ENCODE data around the gene SLC23A2.
"Not testable (repeated sequence)": the region's sequence is repeated elsewhere in the genome, so short reads cannot be mapped to it uniquely, and the experiment has no call there.

SLC23A2 gene

GRCh38 chr20:4869290-4870193 is 131.8 kb downstream of the SLC23A2 start:
- DNase-seq, result peak; percentile 32

DNA sequence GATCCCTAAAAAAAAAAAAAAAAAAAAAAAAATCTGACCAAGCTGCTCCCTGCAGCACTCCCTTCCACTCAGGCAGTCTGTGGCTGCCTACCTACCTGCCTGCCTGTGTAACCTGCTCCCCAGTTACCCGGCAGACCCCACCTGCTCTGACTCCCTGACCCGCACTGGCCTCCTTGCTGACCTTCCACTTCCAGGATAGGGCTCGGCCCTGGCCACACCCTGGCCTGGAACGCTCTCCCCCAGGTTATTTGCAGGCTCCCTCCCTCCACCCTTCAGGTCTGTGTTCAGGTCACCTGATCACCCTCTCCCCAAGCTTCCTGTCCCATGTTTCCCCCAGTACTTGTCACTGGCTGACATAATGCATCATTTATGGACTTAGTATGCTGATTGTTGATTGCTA is 134.3 kb downstream of the SLC23A2 start:
- no peak for DNase-seq

GRCh38 chr20:4866429-4866828 is 134.9 kb downstream of the SLC23A2 start:
- DNase-seq, result no peak

- DNase-seq, result no peak
These were observed 137.0 kb downstream of the SLC23A2 start for GRCh38 chr20:4864311-4864752.

DNA sequence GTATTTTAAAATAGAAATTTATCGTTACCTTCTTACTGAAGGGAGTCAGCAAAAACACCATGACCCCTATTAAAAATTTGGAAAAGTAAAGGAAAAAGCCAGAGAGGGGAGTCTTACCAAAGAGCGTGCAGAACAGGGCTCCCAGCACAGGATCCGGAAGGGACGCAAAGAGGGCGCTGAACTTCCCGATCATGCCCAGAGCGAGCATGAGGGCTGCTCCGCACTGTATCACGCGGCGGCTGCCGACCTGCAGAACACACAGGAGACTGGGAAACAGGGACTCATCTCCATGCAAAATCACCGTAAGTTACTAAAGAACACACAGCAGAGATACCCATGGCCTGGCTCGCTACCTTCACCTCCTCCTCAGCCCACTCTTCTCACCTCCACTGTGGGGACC is 138.6 kb downstream of the SLC23A2 start:
- no peak for DNase-seq

DNA sequence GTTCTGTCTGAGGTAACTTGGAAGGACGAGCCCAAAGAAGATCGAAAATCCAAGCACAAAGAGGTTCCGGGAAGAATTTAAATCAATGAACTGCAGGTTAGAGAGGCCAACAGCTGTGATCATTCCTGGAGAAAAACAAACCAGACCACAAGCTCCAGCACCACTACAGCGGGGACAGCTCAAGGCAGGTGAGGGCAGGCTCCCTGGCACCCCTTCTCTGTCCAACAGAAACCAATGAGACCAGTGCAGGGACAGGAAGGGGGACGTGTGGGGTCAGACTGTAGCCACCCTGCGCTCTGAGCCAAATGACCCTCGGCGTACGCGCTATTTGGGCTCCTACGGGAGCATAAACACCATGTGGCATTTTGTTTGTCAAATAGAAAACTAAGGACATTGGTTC is 139.3 kb downstream of the SLC23A2 start:
- DNase-seq, result no peak

DNA sequence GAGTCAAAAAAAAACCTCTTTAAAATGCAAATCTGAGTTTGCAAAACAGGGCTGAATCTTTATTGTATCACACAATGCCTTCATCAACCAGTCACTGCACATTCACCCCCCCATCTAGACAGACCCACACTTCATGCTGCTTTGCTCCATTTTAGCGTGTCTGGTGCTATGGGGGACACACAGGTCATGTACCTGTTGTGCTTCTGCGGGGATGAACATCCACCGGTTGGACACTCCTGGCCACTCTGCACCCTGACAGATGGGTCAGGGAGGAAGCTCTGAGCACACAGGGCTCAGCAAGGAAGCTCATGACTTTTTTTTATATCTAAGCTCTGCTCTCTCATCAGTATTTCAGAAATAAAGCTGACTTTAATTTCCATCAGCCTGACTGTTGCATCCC is 143.3 kb downstream of the SLC23A2 start:
- DNase-seq, result no peak

GRCh38 chr20:4856022-4856755 is 145.1 kb downstream of the SLC23A2 start:
- DNase-seq, result no peak

DNA sequence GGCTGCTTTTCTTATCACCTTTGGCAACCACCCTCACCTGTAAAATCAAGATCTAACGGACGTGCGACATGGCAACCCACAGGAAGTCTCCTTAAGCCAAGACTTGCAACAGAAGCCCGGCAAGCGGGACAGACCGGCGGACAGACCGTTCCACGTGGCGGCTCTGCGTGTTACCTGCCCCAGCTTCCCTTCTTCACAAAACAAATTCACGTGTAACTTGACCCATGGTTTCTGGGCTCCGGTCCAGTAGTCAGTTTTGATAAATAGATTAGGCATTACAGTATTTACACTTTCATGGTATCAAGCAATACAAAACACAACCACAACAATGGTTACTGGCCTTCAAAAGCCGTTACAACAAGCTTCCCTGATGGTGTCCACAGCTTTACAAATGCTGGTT is 145.8 kb downstream of the SLC23A2 start:
- no peak for DNase-seq

- no peak for DNase-seq
These were observed 146.2 kb downstream of the SLC23A2 start for GRCh38 chr20:4855097-4855496.

- no peak for DNase-seq
These were observed 146.8 kb downstream of the SLC23A2 start for GRCh38 chr20:4854561-4854901.

DNA sequence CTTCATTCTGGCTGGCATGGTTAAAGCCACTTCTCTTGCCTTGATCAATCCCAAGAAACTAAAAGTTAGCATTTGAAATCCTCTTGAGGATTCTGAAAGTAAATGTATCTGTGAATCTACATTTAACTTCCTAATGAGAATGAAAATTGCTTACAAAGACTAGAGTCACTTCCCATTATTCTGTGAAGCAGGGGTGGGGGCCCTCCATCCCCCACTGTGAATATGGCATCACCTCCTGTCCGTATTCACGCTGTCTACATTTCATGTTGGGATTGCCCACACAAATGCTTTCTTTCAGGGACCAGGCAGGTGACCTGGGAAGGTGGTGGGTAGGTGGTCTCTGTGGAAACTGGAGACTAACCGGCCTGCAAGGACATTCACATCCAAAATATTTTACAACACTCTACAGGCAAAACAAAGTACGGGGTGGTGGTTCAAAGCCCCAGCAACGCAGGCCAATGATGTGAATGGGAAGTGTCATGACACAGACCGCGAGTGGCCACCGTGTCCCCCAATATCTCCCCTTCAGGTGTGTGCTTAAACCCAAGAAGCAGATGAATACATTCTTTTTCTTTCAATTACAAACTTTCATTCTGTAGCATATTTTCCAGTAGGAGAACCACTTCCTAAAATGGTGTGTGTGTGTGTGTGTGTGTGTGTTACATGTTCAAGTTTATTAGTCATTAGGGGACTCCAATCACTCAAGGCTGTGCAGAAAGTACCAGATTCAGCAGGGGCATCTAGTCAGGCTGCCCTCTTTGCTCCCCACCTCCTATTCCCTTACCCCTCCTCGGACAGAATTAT is 147.4 kb downstream of the SLC23A2 start:
- DNase-seq, result no peak

GRCh38 chr20:4853004-4853403 is 148.3 kb downstream of the SLC23A2 start:
- no peak for DNase-seq

GRCh38 chr20:4850960-4851359 is 150.3 kb downstream of the SLC23A2 start:
- no peak for DNase-seq

DNA sequence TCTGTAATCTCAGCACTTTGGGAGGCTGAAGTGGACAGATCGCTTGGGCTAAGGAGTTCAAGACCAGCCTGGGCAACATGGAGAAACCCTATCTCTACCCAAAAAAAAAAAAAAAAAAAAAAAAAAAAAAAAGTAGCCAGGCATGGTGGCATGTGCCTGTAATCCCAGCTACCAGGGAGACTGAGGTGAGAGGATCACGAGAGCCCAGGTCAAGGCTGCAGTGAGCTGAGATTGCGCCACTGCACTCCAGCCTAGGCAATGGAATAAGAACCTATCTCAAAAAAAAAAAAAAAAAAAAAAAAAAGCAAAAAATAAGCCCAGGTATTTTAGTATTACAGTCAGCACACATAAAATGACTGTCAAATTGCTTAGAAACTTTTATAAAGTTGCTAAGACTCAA is 152.5 kb downstream of the SLC23A2 start:
- DNase-seq, result not testable (repeated sequence)

- DNase-seq, result no peak
These were observed 153.3 kb downstream of the SLC23A2 start for GRCh38 chr20:4848041-4848440.

DNA sequence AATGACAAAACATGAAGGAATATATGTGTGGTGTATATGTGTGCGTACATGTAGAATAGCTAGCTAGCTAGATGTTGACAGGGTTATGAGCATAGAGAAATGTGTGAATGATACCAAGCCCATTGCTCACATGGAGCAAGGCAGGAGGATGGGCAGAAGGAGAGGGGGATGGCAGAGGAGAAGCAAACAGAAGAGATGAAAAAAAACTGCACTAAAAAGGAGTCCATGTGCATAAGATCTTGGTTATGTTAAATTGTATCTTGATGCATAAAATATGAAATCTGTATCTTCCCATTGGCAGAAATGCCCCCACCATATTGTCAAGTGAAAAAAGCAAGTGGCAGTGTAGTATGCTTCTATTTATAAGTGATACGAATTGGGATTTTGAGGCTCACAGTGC is 154.5 kb downstream of the SLC23A2 start:
- no peak for DNase-seq

DNA sequence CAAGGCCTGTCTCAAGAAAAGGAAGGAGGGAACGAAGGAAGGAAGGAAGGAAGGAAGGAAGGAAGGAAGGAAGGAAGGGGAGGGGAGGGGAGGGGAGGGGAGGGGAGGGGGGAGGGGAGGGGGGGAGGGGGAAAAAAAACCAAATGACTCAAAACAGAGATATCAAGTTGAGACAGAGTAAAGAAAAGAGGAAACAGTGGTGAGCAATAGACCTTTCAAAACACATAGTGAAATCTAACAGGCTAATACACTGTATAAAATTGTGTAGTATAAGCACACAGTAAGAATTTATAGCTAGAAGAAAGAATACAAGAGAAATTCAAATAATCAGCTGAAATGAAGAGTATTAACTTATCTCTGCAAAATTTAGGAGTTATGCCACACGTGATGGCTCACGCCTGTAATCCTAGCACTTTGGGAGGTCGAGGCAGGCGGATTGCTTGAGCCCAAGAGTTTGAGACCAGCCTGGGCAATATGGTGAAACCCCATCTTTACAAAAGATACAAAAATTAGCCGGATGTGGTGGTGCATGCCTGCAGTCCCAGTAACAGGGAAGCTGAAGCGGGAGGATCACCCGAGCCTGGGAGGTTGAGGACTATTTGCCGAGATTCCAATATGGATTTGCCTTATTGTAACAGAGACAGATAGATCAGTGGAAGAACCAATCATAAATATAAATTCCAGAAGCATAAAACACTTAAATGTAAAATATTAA is 156.4 kb downstream of the SLC23A2 start:
- DNase-seq, result no peak

DNA sequence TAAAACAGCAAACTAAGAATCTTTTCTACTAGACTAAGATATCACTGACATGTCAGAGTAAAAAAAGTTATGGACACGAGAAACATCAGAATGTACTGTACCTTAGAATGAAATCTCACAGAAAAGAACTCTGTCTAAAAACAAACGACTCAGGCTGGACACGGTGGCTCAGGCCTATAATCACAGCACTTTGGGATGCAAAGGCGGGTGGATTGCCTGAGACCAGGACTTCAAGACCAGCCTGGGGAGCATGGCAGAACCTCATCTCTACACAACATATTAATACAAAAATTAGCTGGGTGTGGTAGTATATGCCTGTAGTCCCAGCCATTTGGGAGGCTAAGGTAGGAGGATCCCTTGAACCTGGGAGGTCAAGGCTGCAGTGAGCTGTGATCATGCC is 157.0 kb downstream of the SLC23A2 start:
- no peak for DNase-seq

DNA sequence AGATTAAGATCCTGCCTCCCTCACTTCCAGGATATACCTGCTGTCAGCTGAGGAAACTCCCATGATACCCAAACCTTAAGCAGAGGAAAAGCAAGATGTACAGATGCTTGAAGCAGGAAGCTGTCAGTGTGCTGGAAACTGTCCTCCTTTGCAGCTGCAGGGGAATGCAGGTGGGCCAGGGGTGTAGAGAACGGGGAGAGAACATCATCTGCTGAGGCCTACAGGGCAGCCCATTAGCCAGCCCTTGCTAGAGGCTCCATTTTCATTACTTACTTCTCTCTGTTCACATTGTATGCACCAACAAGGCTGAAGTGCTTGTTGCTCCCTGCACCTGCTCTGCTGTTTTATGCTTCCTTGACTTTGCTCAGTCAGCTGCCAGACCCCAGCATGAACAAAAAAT is 160.5 kb downstream of the SLC23A2 start:
- DNase-seq, result no peak

- DNase-seq, result no peak
These were observed 162.8 kb downstream of the SLC23A2 start for GRCh38 chr20:4838526-4838925.

GRCh38 chr20:4837760-4838159 is 163.6 kb downstream of the SLC23A2 start:
- no peak for DNase-seq

DNA sequence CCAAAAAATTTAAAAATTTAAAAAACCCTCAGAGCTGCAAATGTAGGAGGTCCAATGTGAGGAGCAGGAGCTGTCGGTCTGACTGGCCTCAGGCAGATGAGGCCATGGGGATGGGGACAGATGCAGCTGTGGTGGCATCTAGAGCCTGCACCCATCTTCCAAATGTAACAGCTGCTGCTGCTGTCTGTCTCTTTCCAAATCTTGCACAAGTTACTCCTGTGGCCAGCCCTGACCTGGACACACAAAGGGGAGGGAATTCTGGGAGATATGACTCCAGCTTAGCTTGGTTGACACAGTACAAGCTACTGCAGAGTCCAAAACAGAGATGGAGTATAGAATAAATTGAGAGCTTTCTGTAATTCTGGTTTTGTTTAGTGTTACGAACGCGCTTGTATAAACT is 164.4 kb downstream of the SLC23A2 start:
- no peak for DNase-seq

Measured in kidney glomerular epithelial cell (primary cell).